ENCODE results near the gene CCSER1. TPM values are rescaled to one million over a fixed set of nuclear protein-coding genes. Genes with fewer than 3 reads are reported as not detected.
"Not testable (repeated sequence)": the region's sequence is repeated elsewhere in the genome, so short reads cannot be mapped to it uniquely, and the experiment has no call there.

CCSER1 gene
- total and polyA plus RNA-seq, 2 experiments from 2014 or later = 2.9 to 3.4 TPM

DNA sequence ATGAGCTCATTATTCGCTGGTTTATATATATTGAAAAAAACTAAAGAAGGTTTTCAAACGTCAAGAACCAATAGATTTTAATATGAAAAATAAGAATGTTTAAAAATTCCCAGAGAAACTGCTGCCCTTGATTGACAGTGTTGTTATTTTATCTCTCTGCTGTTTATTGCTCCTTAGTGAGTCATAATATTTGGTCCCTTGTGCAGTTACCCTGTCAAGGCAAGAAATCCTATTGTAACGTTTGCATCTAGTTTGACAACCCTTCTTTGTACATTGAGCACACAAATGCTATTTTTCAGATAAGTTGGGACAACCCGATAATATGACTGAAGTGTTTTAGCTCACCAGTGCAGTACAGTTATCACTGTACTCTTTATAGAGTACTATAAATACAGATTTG is 349.4 kb downstream of the CCSER1 start (continued):
- TF ChIP-seq ZNF114 (CRISPR knock-in tag; IDR thresholded peaks at IDR 0.05) = no peak
- no peak for TF ChIP-seq CREB1 (CRISPR knock-in tag; IDR thresholded peaks at IDR 0.05; ENCODE audit: low read depth)
- no peak for TF ChIP-seq NANOG (IDR thresholded peaks at IDR 0.05; ENCODE audit: borderline replicate concordance)
- TF ChIP-seq POLR2AphosphoS5 (IDR thresholded peaks at IDR 0.05; ENCODE audit: low read depth) = no peak
- TF ChIP-seq JUNB (IDR thresholded peaks at IDR 0.05; ENCODE audit: unreplicated experiment) = no peak

GRCh38 chr4:90484894-90485293 is 357.7 kb downstream of the CCSER1 start:
- not testable (repeated sequence) for H3K4me3 Mint-ChIP-seq; H3K36me3 ChIP-seq (ENCODE audit: insufficient read depth); H3K27ac Mint-ChIP-seq; H3K4me1 Mint-ChIP-seq; DNase-seq (ENCODE audit: low spot score); H3K4me2 ChIP-seq; H3K79me2 ChIP-seq (replicated peaks; ENCODE audit: insufficient read depth); H3K27me3 ChIP-seq (ENCODE audit: insufficient read depth); ATAC-seq; H3K4me3 ChIP-seq; H3K9me2 ChIP-seq (ENCODE audit: insufficient read depth); H4K20me1 ChIP-seq (replicated peaks; ENCODE audit: insufficient read depth); H3K27me3 Mint-ChIP-seq (ENCODE audit: insufficient read depth, low read depth, poor library complexity); H2AFZ ChIP-seq; H3F3A ChIP-seq (replicated peaks; ENCODE audit: low read depth); H3K4me1 ChIP-seq (ENCODE audit: insufficient read depth); H3K27ac ChIP-seq (ENCODE audit: low read depth)
- Mint-ChIP-seq H3K9me3 (peaks cover 55% of the 10 kb centered on the region), H3K36me3 (ENCODE audit: low read depth) (peaks cover 30% of the 10 kb centered on the region)

DNA sequence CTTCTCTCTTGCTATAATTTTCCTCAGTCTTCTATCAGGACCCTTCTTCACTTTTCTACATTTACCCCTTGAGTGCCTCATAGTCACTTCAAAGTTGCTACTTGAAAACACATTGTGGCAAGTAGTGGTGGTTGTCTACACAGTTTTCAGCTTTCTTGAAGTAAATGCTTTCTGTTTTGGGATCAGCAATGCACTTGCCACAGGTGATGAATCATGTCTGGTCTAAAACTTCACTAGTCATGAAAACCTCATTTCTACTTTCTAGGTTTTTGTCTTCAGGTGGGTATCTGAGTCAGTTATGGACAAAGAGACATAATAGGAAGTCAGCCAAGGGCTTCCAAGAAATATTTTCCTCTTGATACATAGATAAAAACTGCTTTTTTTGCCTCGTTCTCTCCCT is 359.2 kb downstream of the CCSER1 start:
- Mint-ChIP-seq H3K4me1 (no peaks in the 10 kb centered on the region), H3K27ac (no peak overlapping the region), H3K27me3 (ENCODE audit: insufficient read depth, low read depth, poor library complexity) (peaks cover 2% of the 10 kb centered on the region), H3K9me3 (peaks cover 56% of the 10 kb centered on the region), H3K4me3 (no peak overlapping the region), H3K36me3 (ENCODE audit: low read depth) (peaks cover 37% of the 10 kb centered on the region)
- Histone ChIP-seq H2AFZ (no peak overlapping the region), H4K20me1 (replicated peaks; ENCODE audit: insufficient read depth) (no peaks in the 10 kb centered on the region), H3K27me3 (ENCODE audit: insufficient read depth) (no peaks in the 10 kb centered on the region), H3K4me3 (no peak overlapping the region), H3K4me2 (no peak overlapping the region), H3K36me3 (ENCODE audit: insufficient read depth) (no peaks in the 10 kb centered on the region; the same call in 1 of the 2 replicates), H3K27ac (ENCODE audit: low read depth) (no peak overlapping the region), H3F3A (replicated peaks; ENCODE audit: low read depth) (no peaks in the 10 kb centered on the region), H3K79me2 (replicated peaks; ENCODE audit: insufficient read depth) (no peaks in the 10 kb centered on the region), H3K9me2 (ENCODE audit: insufficient read depth) (no peaks in the 10 kb centered on the region), H3K4me1 (ENCODE audit: insufficient read depth) (no peaks in the 10 kb centered on the region)
- DNase-seq (ENCODE audit: low spot score) = no peak
- no peak for ATAC-seq
- no peak for TF ChIP-seq EZH2 (IDR thresholded peaks at IDR 0.05; ENCODE audit: low read depth, unreplicated experiment)
- TF ChIP-seq CREB1 (CRISPR knock-in tag; IDR thresholded peaks at IDR 0.05; ENCODE audit: low read depth) = no peak
- TF ChIP-seq STAT1 (IDR thresholded peaks at IDR 0.05; ENCODE audit: unreplicated experiment) = no peak
- TF ChIP-seq ZNF114 (CRISPR knock-in tag; IDR thresholded peaks at IDR 0.05) = no peak
- TF ChIP-seq ETS1 (IDR thresholded peaks at IDR 0.05) = no peak
- no peak for TF ChIP-seq JUNB (IDR thresholded peaks at IDR 0.05; ENCODE audit: unreplicated experiment)
- TF ChIP-seq, protein P1, sequence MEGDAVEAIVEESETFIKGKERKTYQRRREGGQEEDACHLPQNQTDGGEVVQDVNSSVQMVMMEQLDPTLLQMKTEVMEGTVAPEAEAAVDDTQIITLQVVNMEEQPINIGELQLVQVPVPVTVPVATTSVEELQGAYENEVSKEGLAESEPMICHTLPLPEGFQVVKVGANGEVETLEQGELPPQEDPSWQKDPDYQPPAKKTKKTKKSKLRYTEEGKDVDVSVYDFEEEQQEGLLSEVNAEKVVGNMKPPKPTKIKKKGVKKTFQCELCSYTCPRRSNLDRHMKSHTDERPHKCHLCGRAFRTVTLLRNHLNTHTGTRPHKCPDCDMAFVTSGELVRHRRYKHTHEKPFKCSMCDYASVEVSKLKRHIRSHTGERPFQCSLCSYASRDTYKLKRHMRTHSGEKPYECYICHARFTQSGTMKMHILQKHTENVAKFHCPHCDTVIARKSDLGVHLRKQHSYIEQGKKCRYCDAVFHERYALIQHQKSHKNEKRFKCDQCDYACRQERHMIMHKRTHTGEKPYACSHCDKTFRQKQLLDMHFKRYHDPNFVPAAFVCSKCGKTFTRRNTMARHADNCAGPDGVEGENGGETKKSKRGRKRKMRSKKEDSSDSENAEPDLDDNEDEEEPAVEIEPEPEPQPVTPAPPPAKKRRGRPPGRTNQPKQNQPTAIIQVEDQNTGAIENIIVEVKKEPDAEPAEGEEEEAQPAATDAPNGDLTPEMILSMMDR (conservative IDR thresholded peaks at IDR 0.05; ENCODE audit: low read depth in 2 of 2) = no peak
- TF ChIP-seq NANOG (IDR thresholded peaks at IDR 0.05; ENCODE audit: borderline replicate concordance) = no peak
- TF ChIP-seq, protein P2, sequence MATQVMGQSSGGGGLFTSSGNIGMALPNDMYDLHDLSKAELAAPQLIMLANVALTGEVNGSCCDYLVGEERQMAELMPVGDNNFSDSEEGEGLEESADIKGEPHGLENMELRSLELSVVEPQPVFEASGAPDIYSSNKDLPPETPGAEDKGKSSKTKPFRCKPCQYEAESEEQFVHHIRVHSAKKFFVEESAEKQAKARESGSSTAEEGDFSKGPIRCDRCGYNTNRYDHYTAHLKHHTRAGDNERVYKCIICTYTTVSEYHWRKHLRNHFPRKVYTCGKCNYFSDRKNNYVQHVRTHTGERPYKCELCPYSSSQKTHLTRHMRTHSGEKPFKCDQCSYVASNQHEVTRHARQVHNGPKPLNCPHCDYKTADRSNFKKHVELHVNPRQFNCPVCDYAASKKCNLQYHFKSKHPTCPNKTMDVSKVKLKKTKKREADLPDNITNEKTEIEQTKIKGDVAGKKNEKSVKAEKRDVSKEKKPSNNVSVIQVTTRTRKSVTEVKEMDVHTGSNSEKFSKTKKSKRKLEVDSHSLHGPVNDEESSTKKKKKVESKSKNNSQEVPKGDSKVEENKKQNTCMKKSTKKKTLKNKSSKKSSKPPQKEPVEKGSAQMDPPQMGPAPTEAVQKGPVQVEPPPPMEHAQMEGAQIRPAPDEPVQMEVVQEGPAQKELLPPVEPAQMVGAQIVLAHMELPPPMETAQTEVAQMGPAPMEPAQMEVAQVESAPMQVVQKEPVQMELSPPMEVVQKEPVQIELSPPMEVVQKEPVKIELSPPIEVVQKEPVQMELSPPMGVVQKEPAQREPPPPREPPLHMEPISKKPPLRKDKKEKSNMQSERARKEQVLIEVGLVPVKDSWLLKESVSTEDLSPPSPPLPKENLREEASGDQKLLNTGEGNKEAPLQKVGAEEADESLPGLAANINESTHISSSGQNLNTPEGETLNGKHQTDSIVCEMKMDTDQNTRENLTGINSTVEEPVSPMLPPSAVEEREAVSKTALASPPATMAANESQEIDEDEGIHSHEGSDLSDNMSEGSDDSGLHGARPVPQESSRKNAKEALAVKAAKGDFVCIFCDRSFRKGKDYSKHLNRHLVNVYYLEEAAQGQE (IDR thresholded peaks at IDR 0.05; ENCODE audit: unreplicated experiment) = no peak
- TF ChIP-seq ZNF331 (CRISPR knock-in tag; IDR thresholded peaks at IDR 0.05; ENCODE audit: low read depth) = no peak
